Right cardiac atrium (tissue), 5 donors: ENCODE measurements around the gene CEP78. TPM values are rescaled to one million over a fixed set of nuclear protein-coding genes. Genes with fewer than 3 reads are reported as not detected.
A peak's percentile ranks its signal among the peaks of the same experiment; 100 is the strongest.

ENCODE experiments used
- ATAC-seq, 2 donors: fragments of 200-7000 bp; cut with Tn5 transposase; one replicate each; pipeline versions ENCODE4 v1.8.0 to v1.9.1; 2020; ENCODE audit warnings: moderate library complexity in 2 of 2, mild to moderate bottlenecking in 1 of 2
- DNase-seq, 3 donors: peaks; one replicate each; pipeline ENCODE4 v3.0.0-alpha.2; 2020
- H3K27ac ChIP-seq: one replicate; pipeline ENCODE4 v1.5.1; 2013; ENCODE audit warnings: mild to moderate bottlenecking, low read length, control low read depth, moderate library complexity
- H3K27me3 ChIP-seq: one replicate; pipeline ENCODE4 v1.6.1; 2013; ENCODE audit not compliant: control insufficient read depth, insufficient read depth
- H3K4me1 ChIP-seq: one replicate; pipeline ENCODE4 v1.6.1; 2013; ENCODE audit warnings: low read length; ENCODE audit not compliant: control insufficient read depth, insufficient read depth
- H3K4me3 ChIP-seq: one replicate; pipeline ENCODE4 v1.5.1; 2013; ENCODE audit warnings: low read length, control low read depth
- H3K9me3 ChIP-seq: one replicate; pipeline ENCODE4 v1.6.1; 2013; ENCODE audit warnings: low read length; ENCODE audit not compliant: control insufficient read depth
- WGBS: extraction: QIAGEN DNeasy Blood & Tissue Kit; methylation state at CpG from one replicate; pipeline ENCODE4 v1.1.7; 2013; 5-methylcytosine and 5-hydroxymethylcytosine counted together
- intact Hi-C, 4 donors: fragments of 100-400 bp; cut with DNase I; formaldehyde crosslinking; loops; one replicate each; pipeline versions ENCODE4 v1.11.0 to v1.14.0; 2022 to 2023
- polyA plus RNA-seq: library from polyadenylated mRNA; stranded (reverse); fragments of 200-250 nt; gene quantifications from one replicate; pipeline ENCODE4 v1.2.3, GENCODE V29; 2013
- total RNA-seq, 4 donors: library from RNA; stranded (reverse); fragmentation: NEBNext Ultra II Directional; extraction: Animal tissue kit (Norgen Biotek cat#: 25700); gene quantifications; one replicate each; pipeline ENCODE4 v1.2.1, GENCODE V29; 2021
- donor health status: healthy with polysubstance abuse.
- donor health status: DM: no; HTN: yes; CAD: no.
- donor health status: DM: no; HTN: no; CAD: no.
- donor health status: DM: no; HTN: yes; CAD: no; lungs with severe emphysema.
- donor health status: DM: yes; HTN: yes; CAD: no.

Gene CEP78
- total and polyA plus RNA-seq, 5 donors = 2.9 to 6.9 (median 4.5) TPM

DNA sequence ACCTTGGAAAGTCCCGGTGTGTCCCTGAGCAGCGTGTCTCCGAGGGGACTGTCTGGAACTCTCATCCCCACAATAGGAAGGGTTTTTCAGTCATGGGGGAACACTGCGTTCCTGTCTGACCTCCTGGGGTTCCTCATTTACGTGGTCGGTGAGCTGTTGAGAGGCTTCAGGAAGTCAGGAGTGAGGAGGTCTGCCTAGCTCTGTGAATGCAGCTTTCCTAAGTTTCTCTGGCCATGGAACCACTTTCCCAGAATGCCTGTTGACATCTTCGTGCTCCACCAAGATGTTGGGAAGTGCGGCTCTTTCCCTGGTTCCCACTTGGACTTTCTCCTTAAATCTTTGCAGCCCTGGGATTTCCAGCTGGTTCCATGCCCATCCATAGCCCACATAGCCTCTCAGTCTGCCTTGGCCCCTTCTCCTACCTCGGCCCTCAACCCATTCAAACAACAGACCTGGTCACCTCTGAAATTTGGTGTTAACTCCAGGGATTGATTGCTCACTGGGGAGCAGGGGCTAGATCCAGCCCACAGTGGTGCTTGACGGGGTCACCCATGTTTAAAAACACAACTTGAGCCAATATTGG lies 88.3 kb downstream of the CEP78 start:
- WGBS = 91% methylated on average over 10 of the region's 10 CpGs
- Histone ChIP-seq H3K27me3 (no peaks in the 10 kb centered on the region), H3K27ac (no peak overlapping the region), H3K9me3 (no peaks in the 10 kb centered on the region), H3K4me3 (no peak overlapping the region), H3K4me1 (peaks cover 2% of the 10 kb centered on the region)
- intact Hi-C loops = no loop called here
- no peak for DNase-seq
- no peak for ATAC-seq

DNA sequence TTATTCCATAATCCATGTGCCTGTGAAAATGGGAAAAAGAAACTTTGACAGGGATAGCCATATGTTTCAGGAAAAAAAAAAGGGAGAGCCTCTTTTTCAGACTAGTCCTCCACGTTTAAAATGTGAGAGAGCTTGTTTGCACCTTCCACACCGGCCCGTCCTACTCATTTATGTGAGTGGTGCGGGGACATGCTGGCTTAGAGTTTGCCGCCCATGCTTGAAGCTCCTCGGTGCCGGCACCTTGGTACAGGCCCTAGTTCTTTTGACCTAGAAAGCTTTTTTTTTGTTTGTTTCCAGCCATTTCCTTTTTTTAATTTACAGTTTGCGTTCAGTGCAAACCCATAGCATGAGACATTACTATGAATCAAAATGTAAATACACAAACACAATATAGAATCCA lies 88.8 kb downstream of the CEP78 start:
- Histone ChIP-seq H3K9me3 (no peaks in the 10 kb centered on the region), H3K27ac (no peak overlapping the region), H3K4me1 (no peaks in the 10 kb centered on the region), H3K4me3 (no peak overlapping the region), H3K27me3 (no peaks in the 10 kb centered on the region)
- DNase-seq = no peak
- 93% methylated on average over 8 of the region's 8 CpGs for WGBS
- intact Hi-C loops = no loop called here
- ATAC-seq = no peak

DNA sequence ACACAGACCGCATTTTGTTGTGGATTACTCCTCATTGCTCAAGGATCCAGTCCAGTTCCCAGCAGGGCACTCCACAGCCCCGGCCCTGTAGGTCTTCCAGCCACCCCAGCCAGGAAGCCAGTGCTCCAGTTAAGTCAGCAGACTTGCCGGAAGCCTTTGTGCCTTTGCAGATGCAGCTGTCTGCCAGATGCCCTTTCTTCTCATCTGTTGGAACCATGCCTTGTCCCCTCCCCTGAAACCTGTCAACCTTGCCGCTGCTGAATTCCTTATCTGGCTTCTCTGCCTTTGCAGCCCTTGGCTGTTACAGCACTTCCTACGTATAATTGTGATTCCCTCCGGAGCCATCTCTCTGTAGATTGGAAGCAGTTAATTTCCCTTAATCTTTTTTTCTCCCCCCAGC lies 89.5 kb downstream of the CEP78 start:
- Histone ChIP-seq H3K9me3 (no peaks in the 10 kb centered on the region), H3K4me3 (no peak overlapping the region), H3K27me3 (no peaks in the 10 kb centered on the region), H3K27ac (no peak overlapping the region), H3K4me1 (no peaks in the 10 kb centered on the region)
- peak; percentile 74 to 79 for ATAC-seq
- intact Hi-C loops = no loop called here
- peak in 2 of 3 donors; percentile 32 to 68 for DNase-seq
- 16% methylated on average over 6 of the region's 6 CpGs for WGBS

DNA sequence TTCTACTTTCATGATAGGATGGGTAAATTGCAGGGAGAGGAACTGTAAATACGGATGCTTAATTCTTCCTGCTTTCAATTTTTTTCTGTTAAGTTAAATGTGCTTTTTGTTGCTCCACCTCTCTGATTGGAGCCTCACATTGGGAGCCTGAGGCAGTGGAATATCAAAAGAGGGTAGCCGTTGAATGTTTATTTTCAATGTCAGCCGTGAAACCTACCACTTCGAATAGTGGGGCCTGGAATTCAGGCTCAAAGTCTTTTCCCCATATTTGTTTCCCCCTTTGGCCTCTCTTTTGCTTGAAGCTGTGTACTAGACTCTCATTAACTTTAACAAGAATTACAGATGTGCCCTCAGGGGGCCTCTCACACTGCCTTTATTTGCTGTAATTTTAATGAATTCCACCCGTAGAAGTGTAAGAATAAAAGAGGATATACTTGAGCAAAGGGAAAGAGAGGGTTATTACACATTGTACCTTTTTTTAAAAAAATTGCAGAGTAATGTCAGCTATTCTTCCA lies 90.0 kb downstream of the CEP78 start:
- no peak overlapping the region for H3K4me3 ChIP-seq
- DNase-seq (no peak), ATAC-seq (no peak)
- 51% methylated on average over 5 of the region's 5 CpGs for WGBS
- H3K4me1 ChIP-seq = no peaks in the 10 kb centered on the region
- intact Hi-C loops = no loop called here
- no peaks in the 10 kb centered on the region for H3K9me3 ChIP-seq
- no peak overlapping the region for H3K27ac ChIP-seq
- H3K27me3 ChIP-seq = no peaks in the 10 kb centered on the region

DNA sequence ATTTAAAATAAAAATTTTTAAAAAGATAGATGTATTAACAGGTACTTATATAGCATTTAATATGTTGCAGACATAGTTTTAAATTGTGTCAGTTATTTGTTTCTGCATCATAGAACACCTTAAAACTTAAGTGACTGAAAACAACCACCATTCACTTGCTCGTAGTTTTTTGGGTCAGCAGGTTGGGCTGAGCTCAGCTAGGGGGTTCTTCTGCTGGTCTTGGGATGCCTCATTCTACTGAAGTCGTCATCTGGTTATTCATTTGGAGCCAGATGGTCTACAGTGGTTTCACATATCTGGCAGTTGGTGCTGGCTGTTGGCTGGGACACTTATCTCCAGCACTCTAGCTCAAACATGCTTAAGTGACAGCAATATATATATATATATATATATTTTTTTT lies 90.7 kb downstream of the CEP78 start:
- Histone ChIP-seq H3K9me3 (no peaks in the 10 kb centered on the region), H3K27ac (no peak overlapping the region), H3K4me3 (no peak overlapping the region), H3K4me1 (no peaks in the 10 kb centered on the region), H3K27me3 (no peaks in the 10 kb centered on the region)
- intact Hi-C loops = no loop called here
- DNase-seq = no peak
- no peak for ATAC-seq
- WGBS = 82% methylated on average over 2 of the region's 2 CpGs

Other genes with a start within 250 kb of the CEP78 start
- 10 to 100 TPM in 3 of 4 donors, 1 to 10 TPM in 1; 9.0 to 18.1 (median 16.9) TPM for gene GNAQ, start 204.3 kb upstream of the CEP78 start, total RNA-seq
- 6.0 TPM for gene GNAQ, start 204.3 kb upstream of the CEP78 start, polyA plus RNA-seq
- 1 to 10 TPM; 1.0 to 2.3 (median 1.4) TPM for gene PSAT1, start 61.0 kb downstream of the CEP78 start, total RNA-seq
- 1.9 TPM for gene PSAT1, start 61.0 kb downstream of the CEP78 start, polyA plus RNA-seq